SK-N-MC (cell line): ENCODE results near the gene TWNK.

ENCODE experiments used
- EZH2 ChIP-seq: fragments of 200-600 bp; sonication (generic); IDR thresholded peaks from one replicate; pipeline ENCODE4 v1.6.1; 2017; ENCODE audit warnings: antibody characterized with exemption
- FOXP2 ChIP-seq: optimal IDR thresholded peaks from 2 replicates; pipeline ENCODE3; 2011; ENCODE audit warnings: mild to moderate bottlenecking, moderate library complexity; ENCODE audit not compliant: insufficient read depth; ENCODE audit errors: extremely low read length, control extremely low read depth
- POLR2AphosphoS5 ChIP-seq: IDR thresholded peaks from 2 replicates; pipeline ENCODE4 v1.6.1; 2012; ENCODE audit warnings: mild to moderate bottlenecking, low read depth, low read length, borderline replicate concordance

- TF ChIP-seq POLR2AphosphoS5, result no peak
- no peak for TF ChIP-seq FOXP2
- no peak for TF ChIP-seq EZH2
Measured at GRCh38 chr10:101043363-101043707, 56.0 kb downstream of the TWNK start.
